ENCODE results near the gene AQR. TPM values are rescaled to one million over a fixed set of nuclear protein-coding genes. Genes with fewer than 3 reads are reported as not detected.
"Not testable (repeated sequence)": the region's sequence is repeated elsewhere in the genome, so short reads cannot be mapped to it uniquely, and the experiment has no call there.

Gene AQR
- total RNA-seq, 5 donors from 2014 or later (not counting 1 experiment from before 2014, with no cell fraction given), result 35.3 to 48.6 (median 36.3) TPM

- ChIA-PET POLR2A (no interaction called here), CTCF (no interaction called here)
- peaks cover 0 to 6% of the 10 kb centered on the region in 2 experiments for H3K27me3 ChIP-seq (replicated peaks in 1 of 2; ENCODE audit: control insufficient read depth in 2 of 2, extremely low read depth in 1 of 2, insufficient read depth in 2 of 2, low read length in 1 of 2)
- H3K27ac ChIP-seq (ENCODE audit: low read length), result no peak overlapping the region
- no peak overlapping the region for H3K4me3 ChIP-seq (ENCODE audit: control insufficient read depth in 1 of 2, extremely low read depth in 1 of 2, low read length in 1 of 2)
- no peaks in the 10 kb centered on the region for H3K4me1 ChIP-seq (ENCODE audit: control insufficient read depth in 1 of 2, extremely low read depth in 1 of 2, insufficient read depth in 2 of 2, low read length in 2 of 2)
- H3K9me3 ChIP-seq, result no peaks in the 10 kb centered on the region
- no peak for ATAC-seq (replicated peaks in 1 of 4)
- Mint-ChIP-seq H3K27me3 (peaks cover 40 to 43% of the 10 kb centered on the region in 2 donors), H3K4me1 (no peaks in the 10 kb centered on the region), H3K4me3 (no peak overlapping the region), H3K9me3 (no peaks in the 10 kb centered on the region), H3K36me3 (no peaks in the 10 kb centered on the region), H3K27ac (no peak overlapping the region)
- 80% methylated on average over 2 of the region's 3 CpGs for WGBS (ENCODE audit: insufficient coverage)
- no peaks in the 10 kb centered on the region for H3K36me3 ChIP-seq (ENCODE audit: control insufficient read depth in 2 of 2, extremely low read depth in 1 of 2, insufficient read depth in 1 of 2, low read length in 1 of 2)
- DNase-seq, result no peak
Observed at GRCh38 chr15:34821831-34822230, 147.7 kb downstream of the AQR start.

GRCh38 chr15:34820110-34820509 is 149.4 kb downstream of the AQR start:
- Histone ChIP-seq H3K27me3 (replicated peaks in 1 of 2; ENCODE audit: control insufficient read depth in 2 of 2, extremely low read depth in 1 of 2, insufficient read depth in 2 of 2, low read length in 1 of 2) (peaks cover 0 to 5% of the 10 kb centered on the region in 2 experiments), H3K4me3 (ENCODE audit: control insufficient read depth in 1 of 2, extremely low read depth in 1 of 2, low read length in 1 of 2) (no peak overlapping the region), H3K27ac (ENCODE audit: low read length) (no peak overlapping the region), H3K4me1 (ENCODE audit: control insufficient read depth in 1 of 2, extremely low read depth in 1 of 2, insufficient read depth in 2 of 2, low read length in 2 of 2) (no peaks in the 10 kb centered on the region), H3K36me3 (ENCODE audit: control insufficient read depth in 2 of 2, extremely low read depth in 1 of 2, insufficient read depth in 1 of 2, low read length in 1 of 2) (no peaks in the 10 kb centered on the region), H3K9me3 (no peaks in the 10 kb centered on the region)
- no peak overlapping the region for H3K27ac Mint-ChIP-seq
- DNase-seq (no peak), ATAC-seq (replicated peaks in 1 of 4) (no peak)
- POLR2A ChIA-PET, result no interaction called here
- CTCF ChIA-PET, result no interaction called here
- H3K4me1 Mint-ChIP-seq, result no peaks in the 10 kb centered on the region
- no peaks in the 10 kb centered on the region for H3K9me3 Mint-ChIP-seq
- H3K36me3 Mint-ChIP-seq, result no peaks in the 10 kb centered on the region
- H3K4me3 Mint-ChIP-seq, result no peak overlapping the region
- peaks cover 38 to 39% of the 10 kb centered on the region in 2 donors for H3K27me3 Mint-ChIP-seq
- WGBS (ENCODE audit: insufficient coverage), result no CpG with 5 or more reads among the region's 5 CpGs

GRCh38 chr15:34818526-34818925 is 151.0 kb downstream of the AQR start:
- peaks cover 40 to 43% of the 10 kb centered on the region in 2 donors for H3K27me3 Mint-ChIP-seq
- POLR2A ChIA-PET, result no interaction called here
- H3K36me3 Mint-ChIP-seq, result no peaks in the 10 kb centered on the region
- Histone ChIP-seq H3K36me3 (ENCODE audit: control insufficient read depth in 2 of 2, extremely low read depth in 1 of 2, insufficient read depth in 1 of 2, low read length in 1 of 2) (no peaks in the 10 kb centered on the region), H3K4me3 (ENCODE audit: control insufficient read depth in 1 of 2, extremely low read depth in 1 of 2, low read length in 1 of 2) (no peak overlapping the region), H3K4me1 (ENCODE audit: control insufficient read depth in 1 of 2, extremely low read depth in 1 of 2, insufficient read depth in 2 of 2, low read length in 2 of 2) (no peaks in the 10 kb centered on the region), H3K27me3 (replicated peaks in 1 of 2; ENCODE audit: control insufficient read depth in 2 of 2, extremely low read depth in 1 of 2, insufficient read depth in 2 of 2, low read length in 1 of 2) (peaks cover 0 to 5% of the 10 kb centered on the region in 2 experiments), H3K27ac (ENCODE audit: low read length) (no peak overlapping the region), H3K9me3 (no peaks in the 10 kb centered on the region)
- no peaks in the 10 kb centered on the region for H3K4me1 Mint-ChIP-seq
- no peaks in the 10 kb centered on the region for H3K9me3 Mint-ChIP-seq
- WGBS (ENCODE audit: insufficient coverage), result no CpG with 5 or more reads among the region's 1 CpG
- no peak for DNase-seq
- no peak overlapping the region for H3K4me3 Mint-ChIP-seq
- ATAC-seq (replicated peaks in 1 of 4), result no peak
- no peak overlapping the region for H3K27ac Mint-ChIP-seq
- CTCF ChIA-PET, result no interaction called here

- no peaks in the 10 kb centered on the region for H3K4me1 ChIP-seq (ENCODE audit: control insufficient read depth in 1 of 2, extremely low read depth in 1 of 2, insufficient read depth in 2 of 2, low read length in 2 of 2)
- H3K4me1 Mint-ChIP-seq, result no peaks in the 10 kb centered on the region
- DNase-seq (no peak), ATAC-seq (replicated peaks in 1 of 4) (no peak)
- ChIA-PET CTCF (no interaction called here), POLR2A (no interaction called here)
- H3K4me3 ChIP-seq (ENCODE audit: control insufficient read depth in 1 of 2, extremely low read depth in 1 of 2, low read length in 1 of 2), result no peak overlapping the region
- no peaks in the 10 kb centered on the region for H3K36me3 ChIP-seq (ENCODE audit: control insufficient read depth in 2 of 2, extremely low read depth in 1 of 2, insufficient read depth in 1 of 2, low read length in 1 of 2)
- no CpG with 5 or more reads among the region's 1 CpG for WGBS (ENCODE audit: insufficient coverage)
- H3K9me3 ChIP-seq, result no peaks in the 10 kb centered on the region
- H3K36me3 Mint-ChIP-seq, result no peaks in the 10 kb centered on the region
- no peak overlapping the region for H3K27ac Mint-ChIP-seq
- no peak overlapping the region for H3K27ac ChIP-seq (ENCODE audit: low read length)
- H3K9me3 Mint-ChIP-seq, result no peaks in the 10 kb centered on the region
- no peak overlapping the region for H3K4me3 Mint-ChIP-seq
- H3K27me3 Mint-ChIP-seq, result peaks cover 38 to 39% of the 10 kb centered on the region in 2 donors
- H3K27me3 ChIP-seq (replicated peaks in 1 of 2; ENCODE audit: control insufficient read depth in 2 of 2, extremely low read depth in 1 of 2, insufficient read depth in 2 of 2, low read length in 1 of 2), result peaks cover 0 to 7% of the 10 kb centered on the region in 2 experiments
Observed at GRCh38 chr15:34815836-34816235, 153.7 kb downstream of the AQR start.

- Mint-ChIP-seq H3K27ac (no peak overlapping the region), H3K27me3 (peaks cover 40 to 44% of the 10 kb centered on the region in 2 donors), H3K4me1 (no peaks in the 10 kb centered on the region), H3K4me3 (no peak overlapping the region), H3K36me3 (no peaks in the 10 kb centered on the region), H3K9me3 (no peaks in the 10 kb centered on the region)
- ATAC-seq (replicated peaks in 1 of 4) (no peak), DNase-seq (no peak)
- Histone ChIP-seq H3K9me3 (no peaks in the 10 kb centered on the region), H3K27ac (ENCODE audit: low read length) (no peak overlapping the region), H3K4me1 (ENCODE audit: control insufficient read depth in 1 of 2, extremely low read depth in 1 of 2, insufficient read depth in 2 of 2, low read length in 2 of 2) (no peaks in the 10 kb centered on the region), H3K4me3 (ENCODE audit: control insufficient read depth in 1 of 2, extremely low read depth in 1 of 2, low read length in 1 of 2) (no peak overlapping the region), H3K36me3 (ENCODE audit: control insufficient read depth in 2 of 2, extremely low read depth in 1 of 2, insufficient read depth in 1 of 2, low read length in 1 of 2) (no peaks in the 10 kb centered on the region), H3K27me3 (replicated peaks in 1 of 2; ENCODE audit: control insufficient read depth in 2 of 2, extremely low read depth in 1 of 2, insufficient read depth in 2 of 2, low read length in 1 of 2) (peaks cover 0 to 7% of the 10 kb centered on the region in 2 experiments)
- POLR2A ChIA-PET, result no interaction called here
- CTCF ChIA-PET, result no interaction called here
- WGBS (ENCODE audit: insufficient coverage), result 43% methylated on average over 2 of the region's 3 CpGs
Observed at GRCh38 chr15:34813446-34814190, 155.9 kb downstream of the AQR start.

GRCh38 chr15:34812868-34813365 is 156.6 kb downstream of the AQR start:
- H3K27me3 ChIP-seq (replicated peaks in 1 of 2; ENCODE audit: control insufficient read depth in 2 of 2, extremely low read depth in 1 of 2, insufficient read depth in 2 of 2, low read length in 1 of 2); H3K4me1 ChIP-seq (ENCODE audit: control insufficient read depth in 1 of 2, extremely low read depth in 1 of 2, insufficient read depth in 2 of 2, low read length in 2 of 2); H3K27ac Mint-ChIP-seq; DNase-seq; H3K4me3 ChIP-seq (ENCODE audit: control insufficient read depth in 1 of 2, extremely low read depth in 1 of 2, low read length in 1 of 2); POLR2A ChIA-PET; H3K9me3 ChIP-seq; H3K4me3 Mint-ChIP-seq; H3K36me3 ChIP-seq (ENCODE audit: control insufficient read depth in 2 of 2, extremely low read depth in 1 of 2, insufficient read depth in 1 of 2, low read length in 1 of 2); ATAC-seq (replicated peaks in 1 of 4); H3K27ac ChIP-seq (ENCODE audit: low read length); CTCF ChIA-PET; H3K4me1 Mint-ChIP-seq; H3K36me3 Mint-ChIP-seq; H3K9me3 Mint-ChIP-seq: not testable (repeated sequence)
- WGBS (ENCODE audit: insufficient coverage), result 55% methylated on average over 2 of the region's 9 CpGs
- H3K27me3 Mint-ChIP-seq, result peaks cover 38 to 44% of the 10 kb centered on the region in 2 donors

Data from T-cell (primary cell).